CD4-positive, CD25-positive, alpha-beta regulatory T cell (primary cell): Measurements from ENCODE around the gene CPXM1. TPM values are rescaled to one million over a fixed set of nuclear protein-coding genes. Genes with fewer than 3 reads are reported as not detected.

Experiments used
- ATAC-seq, 2 donors: fragments of 150-1000 bp; cut with Tn5 transposase; one replicate each; pipeline ENCODE4 v1.10.0; 2021; ENCODE audit warnings: low read depth in 2 of 2, moderate number of reproducible peaks in 2 of 2, moderate library complexity in 1 of 2
- DNase-seq, 3 donors: peaks; one replicate each; pipeline versions ENCODE4 v3.0.0 to v3.0.0-alpha.2; 2012 to 2022; ENCODE audit warnings: mixed read lengths in 1 of 3
- H3K27ac ChIP-seq: one replicate; pipeline ENCODE4 v1.7.0; 2013; ENCODE audit warnings: mild to moderate bottlenecking, low read length; ENCODE audit not compliant: insufficient read depth, poor library complexity, severe bottlenecking
- H3K27me3 ChIP-seq: one replicate; pipeline ENCODE4 v1.7.0; 2013; ENCODE audit warnings: low read length; ENCODE audit not compliant: control insufficient read depth, insufficient read depth
- H3K36me3 ChIP-seq: one replicate; pipeline ENCODE4 v1.7.0; 2013; ENCODE audit warnings: mild to moderate bottlenecking, low read length, moderate library complexity; ENCODE audit not compliant: control insufficient read depth, insufficient read depth
- H3K4me1 ChIP-seq: 2 replicates; pipeline ENCODE4 v1.7.0; 2013; ENCODE audit warnings: mild to moderate bottlenecking, low read length; ENCODE audit not compliant: insufficient read depth, control insufficient read depth, poor library complexity, severe bottlenecking
- H3K4me3 ChIP-seq: one replicate; pipeline ENCODE4 v1.7.0; 2013; ENCODE audit warnings: low read depth, mild to moderate bottlenecking, low read length, moderate library complexity
- H3K9me3 ChIP-seq, 2 experiments: 1 replicate in 1 of 2; 2 replicates in 1 of 2; pipeline ENCODE4 v1.7.0; 2013; ENCODE audit warnings: low read length in 2 of 2, mild to moderate bottlenecking in 1 of 2, moderate library complexity in 1 of 2; ENCODE audit not compliant: control insufficient read depth in 2 of 2
- H3K27ac Mint-ChIP-seq, 3 donors: one replicate each; pipeline ENCODE4 v1.8.0; 2020 to 2022; ENCODE audit warnings: mild to moderate bottlenecking in 3 of 3, mixed read lengths in 3 of 3, moderate library complexity in 2 of 3
- H3K27me3 Mint-ChIP-seq: one replicate; pipeline ENCODE4 v1.8.0; 2022; ENCODE audit warnings: mild to moderate bottlenecking, mixed read lengths
- H3K36me3 Mint-ChIP-seq: one replicate; pipeline ENCODE4 v1.8.0; 2020; ENCODE audit warnings: mixed read lengths
- H3K4me1 Mint-ChIP-seq, 4 donors: one replicate each; pipeline ENCODE4 v1.8.0; 2020 to 2022; ENCODE audit warnings: mixed read lengths in 4 of 4, mild to moderate bottlenecking in 1 of 4
- H3K4me3 Mint-ChIP-seq, 4 donors: one replicate each; pipeline ENCODE4 v1.8.0; 2020 to 2022; ENCODE audit warnings: mild to moderate bottlenecking in 4 of 4, mixed read lengths in 4 of 4, moderate library complexity in 3 of 4
- H3K9me3 Mint-ChIP-seq, 7 donors: one replicate each; pipeline ENCODE4 v1.8.0; 2020 to 2022; ENCODE audit warnings: mixed read lengths in 7 of 7, mild to moderate bottlenecking in 3 of 7, moderate library complexity in 2 of 7
- polyA plus RNA-seq, 4 donors: library from polyadenylated mRNA; unstranded; fragments of 300-500 nt; fragmentation: Illumina TruSeq; gene quantifications; one replicate each; pipeline ENCODE4 v1.2.3, GENCODE V29; 2021
- total RNA-seq: library from RNA; stranded (reverse); gene quantifications from one replicate; pipeline ENCODE4 v1.2.3, GENCODE V29; 2022

The CPXM1 gene
- total and polyA plus RNA-seq, 5 donors from 2014 or later, result 0.10 to 1.2 TPM; not detected in 3

GRCh38 chr20:2754424-2754823, 46.0 kb downstream of the CPXM1 start:
- Histone ChIP-seq H3K9me3 (no peaks in the 10 kb centered on the region), H3K27me3 (peaks cover 13% of the 10 kb centered on the region), H3K4me1 (peaks cover 33% of the 10 kb centered on the region), H3K4me3 (no peak overlapping the region), H3K36me3 (no peaks in the 10 kb centered on the region), H3K27ac (no peak overlapping the region)
- peak overlapping the region in 1 of 4 donors; percentile 27 for H3K4me3 Mint-ChIP-seq
- H3K27me3 Mint-ChIP-seq, result peaks cover 55% of the 10 kb centered on the region
- DNase-seq (no peak), ATAC-seq (no peak)
- no peaks in the 10 kb centered on the region for H3K36me3 Mint-ChIP-seq
- H3K4me1 Mint-ChIP-seq, result peaks cover 4 to 37% (median 20%) of the 10 kb centered on the region in 4 donors
- H3K9me3 Mint-ChIP-seq, result no peaks in the 10 kb centered on the region
- H3K27ac Mint-ChIP-seq, result peak overlapping the region in 1 of 3 donors; percentile 77

DNA sequence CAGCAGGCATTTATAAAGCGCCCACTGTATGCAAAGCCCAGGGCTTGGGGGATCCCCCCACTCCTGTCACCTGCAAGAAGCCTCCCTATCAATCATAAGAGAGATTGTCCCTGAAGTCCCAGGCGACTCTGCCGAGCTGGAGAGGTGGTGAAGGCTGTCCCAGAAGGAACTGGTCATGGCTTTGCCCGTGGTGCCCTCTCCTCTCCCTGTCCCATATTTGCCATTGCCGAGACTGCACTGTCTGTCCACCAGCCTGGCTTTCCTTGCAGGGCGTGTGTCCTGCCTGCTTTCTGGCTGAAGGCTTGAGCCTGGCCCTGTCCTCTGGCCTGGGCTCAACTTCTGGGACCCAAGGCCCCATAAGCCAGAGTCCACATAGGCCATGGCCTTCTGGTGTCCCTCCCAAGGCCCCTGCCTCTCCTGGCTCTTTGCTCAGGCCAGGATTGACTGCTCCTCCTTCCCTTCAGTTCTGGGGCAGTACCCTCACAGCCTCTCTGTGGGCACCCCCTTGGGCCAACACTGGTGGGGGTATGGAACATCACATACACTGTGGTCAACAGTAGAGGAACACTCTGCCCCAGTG, 46.9 kb downstream of the CPXM1 start:
- peak overlapping the region; percentile 72 to 86 (median 82) for H3K4me3 Mint-ChIP-seq
- H3K4me1 ChIP-seq, result peaks cover 33% of the 10 kb centered on the region
- no peaks in the 10 kb centered on the region for H3K9me3 ChIP-seq
- DNase-seq (no peak), ATAC-seq (no peak)
- H3K27ac ChIP-seq, result no peak overlapping the region
- peaks cover 4 to 37% (median 20%) of the 10 kb centered on the region in 4 donors for H3K4me1 Mint-ChIP-seq
- no peaks in the 10 kb centered on the region for H3K36me3 ChIP-seq
- peaks cover 55% of the 10 kb centered on the region for H3K27me3 Mint-ChIP-seq
- peak overlapping the region in 2 of 3 donors; percentile 44 to 51 for H3K27ac Mint-ChIP-seq
- no peaks in the 10 kb centered on the region for H3K9me3 Mint-ChIP-seq
- H3K27me3 ChIP-seq, result peaks cover 13% of the 10 kb centered on the region
- no peak overlapping the region for H3K4me3 ChIP-seq
- no peaks in the 10 kb centered on the region for H3K36me3 Mint-ChIP-seq

DNA sequence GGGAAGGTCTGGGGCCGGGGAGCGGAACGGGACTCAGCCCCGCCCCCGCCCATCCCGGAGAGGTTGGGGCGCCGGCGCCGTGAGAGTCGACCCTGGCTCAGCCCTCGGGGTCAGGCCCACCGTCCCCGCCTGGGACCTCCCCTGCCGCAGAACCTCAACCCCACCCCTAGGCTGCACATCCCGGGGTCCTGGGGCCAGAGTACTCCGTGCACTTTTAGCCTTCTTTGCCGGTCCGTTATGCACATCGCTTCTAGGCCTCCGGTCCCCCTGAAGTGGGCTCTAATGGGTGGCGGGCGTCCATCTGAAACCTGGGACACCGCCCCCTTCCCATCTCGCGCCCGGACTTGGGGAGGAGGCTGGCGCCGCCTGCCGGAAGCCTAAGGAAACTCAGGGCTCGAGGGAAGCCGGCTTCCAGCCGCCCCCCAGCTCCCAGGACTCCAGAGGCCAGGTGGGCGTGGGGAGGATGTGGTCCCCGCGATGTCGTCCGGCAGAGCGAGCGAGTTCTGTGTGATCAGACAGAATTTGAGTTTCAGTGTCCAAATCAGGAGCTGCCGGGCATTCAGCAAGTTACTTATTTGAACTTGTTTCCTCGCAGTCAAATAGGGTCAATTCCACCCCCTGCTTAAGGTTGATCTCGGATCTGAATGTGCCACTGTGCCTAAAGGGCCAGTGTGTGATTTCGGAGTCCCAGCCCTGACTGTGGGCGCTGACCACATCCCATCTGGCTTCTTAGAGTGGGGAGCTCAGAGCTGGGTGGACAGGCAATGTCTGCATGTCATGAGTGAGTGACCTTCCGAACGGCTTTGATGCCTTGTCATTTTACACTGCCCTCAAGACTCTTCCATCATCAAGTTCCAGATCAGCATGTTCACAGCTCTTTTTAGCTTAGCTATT, 47.6 kb downstream of the CPXM1 start:
- H3K9me3 ChIP-seq, result no peaks in the 10 kb centered on the region
- H3K36me3 Mint-ChIP-seq, result no peaks in the 10 kb centered on the region
- peaks cover 4 to 37% (median 23%) of the 10 kb centered on the region in 4 donors for H3K4me1 Mint-ChIP-seq
- H3K4me1 ChIP-seq, result peaks cover 33% of the 10 kb centered on the region
- H3K27ac Mint-ChIP-seq, result peak overlapping the region in 2 of 3 donors; percentile 44 to 79
- peaks cover 58% of the 10 kb centered on the region for H3K27me3 Mint-ChIP-seq
- peaks cover 13% of the 10 kb centered on the region for H3K27me3 ChIP-seq
- ATAC-seq (peak in 1 of 2 donors; percentile 17), DNase-seq (peak; percentile 28 to 53 (median 47))
- H3K4me3 ChIP-seq, result peak overlapping the region; percentile 26
- H3K9me3 Mint-ChIP-seq, result no peaks in the 10 kb centered on the region
- no peak overlapping the region for H3K27ac ChIP-seq
- peak overlapping the region; percentile 72 to 92 (median 85) for H3K4me3 Mint-ChIP-seq
- H3K36me3 ChIP-seq, result no peaks in the 10 kb centered on the region

GRCh38 chr20:2751878-2752566, 48.4 kb downstream of the CPXM1 start:
- no peaks in the 10 kb centered on the region for H3K36me3 ChIP-seq
- ATAC-seq (peak; percentile 43 to 62), DNase-seq (peak; percentile 24 to 53 (median 34))
- no peaks in the 10 kb centered on the region for H3K36me3 Mint-ChIP-seq
- no peak overlapping the region for H3K27ac Mint-ChIP-seq
- peaks cover 13% of the 10 kb centered on the region for H3K27me3 ChIP-seq
- no peak overlapping the region for H3K27ac ChIP-seq
- H3K4me1 Mint-ChIP-seq, result peaks cover 4 to 37% (median 24%) of the 10 kb centered on the region in 4 donors
- H3K4me3 ChIP-seq, result no peak overlapping the region
- no peaks in the 10 kb centered on the region for H3K9me3 Mint-ChIP-seq
- H3K4me1 ChIP-seq, result peaks cover 33% of the 10 kb centered on the region
- no peaks in the 10 kb centered on the region for H3K9me3 ChIP-seq
- H3K4me3 Mint-ChIP-seq, result no peak overlapping the region
- H3K27me3 Mint-ChIP-seq, result peaks cover 54% of the 10 kb centered on the region

GRCh38 chr20:2751347-2751877, 49.0 kb downstream of the CPXM1 start:
- Histone ChIP-seq H3K36me3 (no peaks in the 10 kb centered on the region), H3K27me3 (peaks cover 13% of the 10 kb centered on the region), H3K9me3 (no peaks in the 10 kb centered on the region), H3K27ac (peak overlapping the region; percentile 23), H3K4me3 (peak overlapping the region; percentile 48), H3K4me1 (peaks cover 33% of the 10 kb centered on the region)
- Mint-ChIP-seq H3K4me3 (peak overlapping the region; percentile 55 to 87 (median 77)), H3K9me3 (no peaks in the 10 kb centered on the region), H3K27me3 (peaks cover 56% of the 10 kb centered on the region), H3K36me3 (no peaks in the 10 kb centered on the region), H3K4me1 (peaks cover 4 to 36% (median 23%) of the 10 kb centered on the region in 4 donors), H3K27ac (peak overlapping the region in 1 of 3 donors; percentile 50)
- ATAC-seq (no peak), DNase-seq (no peak)

- Mint-ChIP-seq H3K36me3 (no peaks in the 10 kb centered on the region), H3K4me3 (peak overlapping the region; percentile 55 to 87 (median 77)), H3K4me1 (peaks cover 4 to 38% (median 22%) of the 10 kb centered on the region in 4 donors), H3K9me3 (no peaks in the 10 kb centered on the region), H3K27me3 (peaks cover 51% of the 10 kb centered on the region), H3K27ac (peak overlapping the region; percentile 50 to 94 (median 86))
- Histone ChIP-seq H3K27me3 (peaks cover 13% of the 10 kb centered on the region), H3K36me3 (no peaks in the 10 kb centered on the region), H3K4me1 (peaks cover 33% of the 10 kb centered on the region), H3K9me3 (no peaks in the 10 kb centered on the region), H3K27ac (no peak overlapping the region), H3K4me3 (peak overlapping the region; percentile 48)
- ATAC-seq (no peak), DNase-seq (no peak)
Measured at GRCh38 chr20:2750491-2751251, 49.8 kb downstream of the CPXM1 start.
